ENCODE measurements around the gene GSTA3. TPM values are rescaled to one million over a fixed set of nuclear protein-coding genes. Genes with fewer than 3 reads are reported as not detected.
"Not testable (repeated sequence)": the region's sequence is repeated elsewhere in the genome, so short reads cannot be mapped to it uniquely, and the experiment has no call there.

Gene GSTA3
- total RNA-seq, 3 donors from 2014 or later = not detected

- H3K4me1 ChIP-seq = no peaks in the 10 kb centered on the region
- H3K27ac ChIP-seq = no peak overlapping the region
- H3K27me3 ChIP-seq = no peaks in the 10 kb centered on the region
- no peaks in the 10 kb centered on the region for H3K36me3 ChIP-seq
- H3K9me3 ChIP-seq = no peaks in the 10 kb centered on the region
- no peak for DNase-seq (ENCODE audit: low spot score in 2 of 2)
- intact Hi-C loops (cut with DNase I; ENCODE audit: low total_unique reads) = no loop called here
- no peak overlapping the region for H3K4me3 ChIP-seq
- TF ChIP-seq POLR2A (IDR thresholded peaks at IDR 0.05) (no peak), POLR2AphosphoS5 (IDR thresholded peaks at IDR 0.05) (no peak), CTCF (IDR thresholded peaks at IDR 0.05) (no peak)
Observed at GRCh38 chr6:52921743-52922142, 12.2 kb upstream of the GSTA3 start.

GRCh38 chr6:52919511-52919910 lies 10.0 kb upstream of the GSTA3 start:
- H3K27ac ChIP-seq; H3K4me1 ChIP-seq; H3K9me3 ChIP-seq; H3K4me3 ChIP-seq; DNase-seq (ENCODE audit: low spot score in 2 of 2); H3K27me3 ChIP-seq; intact Hi-C loops (cut with DNase I; ENCODE audit: low total_unique reads); H3K36me3 ChIP-seq: not testable (repeated sequence)

GRCh38 chr6:52918771-52919170 lies 9.3 kb upstream of the GSTA3 start:
- intact Hi-C loops (cut with DNase I; ENCODE audit: low total_unique reads); H3K27ac ChIP-seq; H3K27me3 ChIP-seq; DNase-seq (ENCODE audit: low spot score in 2 of 2); H3K4me1 ChIP-seq; H3K36me3 ChIP-seq; H3K9me3 ChIP-seq; H3K4me3 ChIP-seq: not testable (repeated sequence)

GRCh38 chr6:52918027-52918686 lies 8.7 kb upstream of the GSTA3 start:
- H3K36me3 ChIP-seq; H3K4me1 ChIP-seq; intact Hi-C loops (cut with DNase I; ENCODE audit: low total_unique reads); H3K27me3 ChIP-seq; H3K4me3 ChIP-seq; H3K9me3 ChIP-seq: not testable (repeated sequence)
- peak; percentile 41 to 55 for DNase-seq (ENCODE audit: low spot score in 2 of 2)
- TF ChIP-seq POLR2AphosphoS5 (IDR thresholded peaks at IDR 0.05) = peak in 1 of 3 donors; percentile 13
- H3K27ac ChIP-seq = peak overlapping the region; percentile 69 to 74

GRCh38 chr6:52914516-52914915 lies 5.0 kb upstream of the GSTA3 start:
- Histone ChIP-seq H3K27me3 (no peaks in the 10 kb centered on the region), H3K9me3 (no peaks in the 10 kb centered on the region), H3K4me3 (no peak overlapping the region), H3K36me3 (no peaks in the 10 kb centered on the region), H3K27ac (no peak overlapping the region), H3K4me1 (no peaks in the 10 kb centered on the region)
- no peak for DNase-seq (ENCODE audit: low spot score in 2 of 2)
- intact Hi-C loops (cut with DNase I; ENCODE audit: low total_unique reads) = no loop called here
- TF ChIP-seq CTCF (IDR thresholded peaks at IDR 0.05) = no peak
- TF ChIP-seq POLR2A (IDR thresholded peaks at IDR 0.05) = no peak
- no peak for TF ChIP-seq POLR2AphosphoS5 (IDR thresholded peaks at IDR 0.05)

GRCh38 chr6:52910091-52910490 lies 593 bp upstream of the GSTA3 start:
- DNase-seq (ENCODE audit: low spot score in 2 of 2) = no peak
- H3K36me3 ChIP-seq = no peaks in the 10 kb centered on the region
- TF ChIP-seq POLR2AphosphoS5 (IDR thresholded peaks at IDR 0.05) (no peak), CTCF (IDR thresholded peaks at IDR 0.05) (no peak), POLR2A (IDR thresholded peaks at IDR 0.05) (no peak)
- no peak overlapping the region for H3K4me3 ChIP-seq
- H3K4me1 ChIP-seq = no peaks in the 10 kb centered on the region
- H3K27ac ChIP-seq = no peak overlapping the region
- H3K9me3 ChIP-seq = no peaks in the 10 kb centered on the region
- H3K27me3 ChIP-seq = no peaks in the 10 kb centered on the region
- intact Hi-C loops (cut with DNase I; ENCODE audit: low total_unique reads) = no loop called here

GRCh38 chr6:52909131-52909530 lies 367 bp downstream of the GSTA3 start:
- Histone ChIP-seq H3K27ac (no peak overlapping the region), H3K4me3 (no peak overlapping the region), H3K36me3 (no peaks in the 10 kb centered on the region), H3K4me1 (no peaks in the 10 kb centered on the region), H3K27me3 (no peaks in the 10 kb centered on the region), H3K9me3 (no peaks in the 10 kb centered on the region)
- intact Hi-C loops (cut with DNase I; ENCODE audit: low total_unique reads) = no loop called here
- TF ChIP-seq POLR2A (IDR thresholded peaks at IDR 0.05) (no peak), CTCF (IDR thresholded peaks at IDR 0.05) (no peak), POLR2AphosphoS5 (IDR thresholded peaks at IDR 0.05) (no peak)
- DNase-seq (ENCODE audit: low spot score in 2 of 2) = no peak
